ENCODE measurements around the gene PHETA1. TPM values are rescaled to one million over a fixed set of nuclear protein-coding genes. Genes with fewer than 3 reads are reported as not detected.

Gene PHETA1
- total RNA-seq, result 8.8 and 9.2 TPM in 2 replicates

GRCh38 chr12:111368788-111369495 is at the start of gene PHETA1:
Gene PHETA1 (minus strand): TSS chr12:111369095. CDS start chr12:111363427, 5,668 bp downstream.

GRCh38 chr12:111405859-111406473 is 37.1 kb upstream of the PHETA1 start, which contains the start of gene SH2B3:
Gene SH2B3 (plus strand): TSS chr12:111405923. CDS start chr12:111418146, 12,223 bp downstream.

Small RNA genes lying within 50 kb of the gene (small RNA-seq; reads per million reads assigned to genes)
- not detected for gene RNA5SP373

Other genes with a start within 250 kb of the PHETA1 start
- gene SH2B3, start 36.8 kb upstream of the PHETA1 start, total RNA-seq, result 14.9 and 19.9 TPM in 2 replicates
- gene ATXN2, start 230.2 kb upstream of the PHETA1 start, total RNA-seq, result 46.6 and 58.5 TPM in 2 replicates

All from articular chondrocyte of knee joint (primary cell).